H1 (cell line): ENCODE data around the gene SLC26A1. TPM values are rescaled to one million over a fixed set of nuclear protein-coding genes. Genes with fewer than 3 reads are reported as not detected.
A peak's percentile ranks its signal among the peaks of the same experiment; 100 is the strongest.

Experiments
- CTCF ChIA-PET: fragments of 300-600 bp; sonication (Branson Sonifier 250); formaldehyde crosslinking; loops from one replicate; lab custom pipeline; 2021; ENCODE audit not compliant: partially characterized antibody; lab: Charles Lee
- POLR2A ChIA-PET: fragments of 300-600 bp; sonication (Branson Sonifier 250); formaldehyde crosslinking; loops from one replicate; lab custom pipeline; 2021; ENCODE audit warnings: inconsistent platforms; ENCODE audit not compliant: partially characterized antibody; lab: Charles Lee
- DNase-seq, 2 experiments: peaks; one replicate each; pipeline versions ENCODE4 v3.0.0 to v3.0.0-alpha.2; 2010 to 2022; ENCODE audit warnings: low spot score in 2 of 2, low read depth in 1 of 2, mixed read lengths in 1 of 2
- FAIRE-seq: peaks from 2 replicates; lab custom pipeline; 2011; peaks lifted over from hg19 to GRCh38; lab: Jason Lieb, UNC
- H2AFZ ChIP-seq: 2 replicates; pipeline ENCODE4 v1.8.1; 2012; ENCODE audit warnings: low read length, inconsistent platforms
- H2AK5ac ChIP-seq: 2 replicates; pipeline ENCODE4 v1.6.1; 2013; ENCODE audit warnings: low read depth, low read length
- H2BK120ac ChIP-seq: replicated peaks from 2 replicates; pipeline ENCODE3; 2013; ENCODE audit warnings: low read depth, low read length, inconsistent platforms
- H2BK12ac ChIP-seq: 2 replicates; pipeline ENCODE4 v1.6.1; 2013; ENCODE audit warnings: low read depth, low read length
- H2BK15ac ChIP-seq: 2 replicates; pipeline ENCODE4 v1.6.1; 2013; ENCODE audit warnings: low read length
- H2BK20ac ChIP-seq: 2 replicates; pipeline ENCODE4 v1.6.1; 2013; ENCODE audit warnings: low read length
- H2BK5ac ChIP-seq: 2 replicates; pipeline ENCODE4 v1.6.1; 2013; ENCODE audit warnings: low read depth, low read length
- H3K14ac ChIP-seq: 2 replicates; pipeline ENCODE4 v1.6.1; 2013; ENCODE audit warnings: inconsistent platforms; ENCODE audit not compliant: insufficient read length
- H3K18ac ChIP-seq: 2 replicates; pipeline ENCODE4 v1.6.1; 2013; ENCODE audit warnings: low read length; ENCODE audit errors: extremely low read depth
- H3K23ac ChIP-seq: 2 replicates; pipeline ENCODE4 v1.6.1; 2013; ENCODE audit warnings: inconsistent platforms; ENCODE audit not compliant: insufficient read length
- H3K23me2 ChIP-seq: 2 replicates; pipeline ENCODE4 v1.6.1; 2013; ENCODE audit warnings: low read depth, low read length
- H3K27ac ChIP-seq: 2 replicates; pipeline ENCODE4 v1.6.1; 2011; ENCODE audit warnings: low read depth, low read length, inconsistent platforms
- H3K27me3 ChIP-seq, 4 experiments: replicated peaks in 1 of 4; 1 replicate in 1 of 4; 2 replicates in 3 of 4; pipeline versions ENCODE4 v1.6.1 to v1.8.1; 2011 to 2013; ENCODE audit warnings: low read length in 3 of 4, mild to moderate bottlenecking in 3 of 4, inconsistent platforms in 2 of 4, mixed read lengths in 2 of 4, moderate library complexity in 1 of 4; ENCODE audit not compliant: control insufficient read depth in 3 of 4, insufficient read depth in 3 of 4; ENCODE audit errors: extremely low read depth in 1 of 4
- H3K36me3 ChIP-seq, 4 experiments: 2 replicates each; pipeline versions ENCODE4 v1.6.1 to v1.8.1; 2011 to 2013; ENCODE audit warnings: mild to moderate bottlenecking in 4 of 4, low read length in 3 of 4, moderate library complexity in 2 of 4, control low read depth in 1 of 4, inconsistent platforms in 1 of 4; ENCODE audit not compliant: insufficient read depth in 4 of 4, control insufficient read depth in 2 of 4
- H3K4ac ChIP-seq: replicated peaks from 2 replicates; pipeline ENCODE3; 2013; ENCODE audit warnings: low read length, low read depth, mixed read lengths, inconsistent platforms; ENCODE audit not compliant: insufficient read length
- H3K4me1 ChIP-seq, 4 experiments: replicated peaks in 1 of 4; 1 replicate in 1 of 4; 2 replicates in 3 of 4; pipeline versions ENCODE4 v1.6.1 to v1.8.1; 2011 to 2013; ENCODE audit warnings: low read length in 3 of 4, inconsistent platforms in 2 of 4, mixed read lengths in 1 of 4; ENCODE audit not compliant: insufficient read depth in 4 of 4, control insufficient read depth in 3 of 4
- H3K4me2 ChIP-seq, 2 experiments: 2 replicates each; pipeline versions ENCODE4 v1.6.1 to v1.8.1; 2011 to 2013; ENCODE audit warnings: low read depth in 2 of 2, low read length in 2 of 2, control low read depth in 1 of 2, inconsistent platforms in 1 of 2, mild to moderate bottlenecking in 1 of 2; ENCODE audit not compliant: insufficient read depth in 1 of 2
- H3K4me3 ChIP-seq, 4 experiments: fragments of 200-600, 300-600 bp in 1 of 4; sonication (generic), shearing (Covaris generic), sonication (Bioruptor Twin) in 1 of 4; 2 replicates each; pipeline versions ENCODE4 v1.5.1 to v1.8.1; 2011 to 2016; ENCODE audit warnings: low read length in 4 of 4, low read depth in 3 of 4, control low read depth in 2 of 4, inconsistent platforms in 2 of 4, mild to moderate bottlenecking in 2 of 4, mixed read lengths in 1 of 4, moderate library complexity in 1 of 4; ENCODE audit not compliant: insufficient read depth in 2 of 4; ENCODE audit errors: extremely low read depth in 1 of 4
- H3K56ac ChIP-seq: replicated peaks from 2 replicates; pipeline ENCODE3; 2013; ENCODE audit warnings: low read depth, mild to moderate bottlenecking, mixed read lengths, low read length, inconsistent platforms; ENCODE audit not compliant: insufficient read length
- H3K79me1 ChIP-seq: 2 replicates; pipeline ENCODE4 v1.6.1; 2013; ENCODE audit warnings: low read depth, low read length, control low read depth
- H3K79me2 ChIP-seq, 2 experiments: 2 replicates each; pipeline versions ENCODE4 v1.6.1 to v1.8.1; 2012 to 2013; ENCODE audit warnings: low read length in 2 of 2, mild to moderate bottlenecking in 2 of 2, inconsistent platforms in 1 of 2; ENCODE audit not compliant: insufficient read depth in 2 of 2, control insufficient read depth in 1 of 2
- H3K9ac ChIP-seq, 4 experiments: replicated peaks in 1 of 4; 1 replicate in 1 of 4; 2 replicates in 3 of 4; pipeline versions ENCODE4 v1.6.1 to v1.8.1; 2011 to 2013; ENCODE audit warnings: low read depth in 3 of 4, low read length in 3 of 4, control low read depth in 2 of 4, mild to moderate bottlenecking in 2 of 4, moderate library complexity in 2 of 4, inconsistent platforms in 1 of 4; ENCODE audit errors: extremely low read depth in 1 of 4
- H3K9me3 ChIP-seq, 2 experiments: 2 replicates each; pipeline versions ENCODE4 v1.6.1 to v1.8.1; 2012 to 2013; ENCODE audit warnings: mild to moderate bottlenecking in 2 of 2, moderate library complexity in 2 of 2, control low read depth in 1 of 2, inconsistent platforms in 1 of 2, low read depth in 1 of 2, low read length in 1 of 2, mixed read lengths in 1 of 2; ENCODE audit not compliant: insufficient read depth in 2 of 2
- H4K20me1 ChIP-seq, 2 experiments: replicated peaks in 1 of 2; 2 replicates each; pipeline versions ENCODE3 to v1.8.1; 2011 to 2013; ENCODE audit warnings: inconsistent platforms in 2 of 2, low read length in 2 of 2, mild to moderate bottlenecking in 1 of 2; ENCODE audit not compliant: insufficient read depth in 2 of 2, control insufficient read depth in 1 of 2
- H4K5ac ChIP-seq: 2 replicates; pipeline ENCODE4 v1.6.1; 2013; ENCODE audit warnings: low read length, low read depth, mixed read lengths, inconsistent platforms; ENCODE audit not compliant: insufficient read length
- H4K8ac ChIP-seq: 2 replicates; pipeline ENCODE4 v1.8.0; 2013; ENCODE audit warnings: mild to moderate bottlenecking, moderate library complexity, low read length, inconsistent platforms; ENCODE audit not compliant: insufficient read depth; ENCODE audit errors: extremely low read depth
- H4K91ac ChIP-seq: replicated peaks from 2 replicates; pipeline ENCODE3; 2013; ENCODE audit warnings: low read length, mixed read lengths, inconsistent platforms; ENCODE audit not compliant: insufficient read length
- ATF3 ChIP-seq: IDR thresholded peaks from 2 replicates; pipeline ENCODE4 v1.6.1; 2011; ENCODE audit warnings: low read depth, mild to moderate bottlenecking, low read length; ENCODE audit not compliant: insufficient read depth
- CTCF ChIP-seq, 3 experiments: IDR thresholded peaks; 1 replicate in 2 of 3; 2 replicates in 1 of 3; pipeline versions ENCODE4 v1.5.1 to v1.6.1; 2011; ENCODE audit warnings: low read length in 3 of 3, mild to moderate bottlenecking in 3 of 3, inconsistent platforms in 2 of 3, low read depth in 1 of 3, moderate library complexity in 1 of 3; ENCODE audit not compliant: insufficient read depth in 1 of 3; ENCODE audit errors: control extremely low read depth in 1 of 3
- POU5F1 ChIP-seq: IDR thresholded peaks from 2 replicates; pipeline ENCODE4 v1.6.1; 2011; ENCODE audit warnings: low read depth, mild to moderate bottlenecking, low read length, moderate library complexity
- SAP30 ChIP-seq: fragments of 300-600 bp; sonication (generic); IDR thresholded peaks from 2 replicates; pipeline ENCODE4 v1.7.1; 2012; ENCODE audit warnings: low read length, moderate library complexity, mild to moderate bottlenecking, inconsistent platforms; ENCODE audit not compliant: insufficient read depth, insufficient replicate concordance
- SRF ChIP-seq: IDR thresholded peaks from 2 replicates; pipeline ENCODE4 v1.6.1; 2011; ENCODE audit warnings: mild to moderate bottlenecking, low read depth, low read length, moderate library complexity
- SUZ12 ChIP-seq: fragments of 200-600 bp; sonication (generic); IDR thresholded peaks from 2 replicates; pipeline ENCODE4 v1.6.1; 2012; ENCODE audit warnings: mild to moderate bottlenecking, inconsistent platforms, low read length, moderate library complexity, mixed read lengths
- TBP ChIP-seq: IDR thresholded peaks from 2 replicates; pipeline ENCODE4 v1.6.1; 2011; ENCODE audit warnings: low read depth, low read length, improper control_type of control experiment
- TCF12 ChIP-seq: IDR thresholded peaks from 2 replicates; pipeline ENCODE4 v1.6.1; 2011; ENCODE audit warnings: low read depth, mild to moderate bottlenecking, low read length
- WGBS, 2 experiments: shearing (Covaris generic) in 1 of 2; methylation state at CpG; one replicate each; pipeline versions ENCODE4 v1.1.6 to v1.1.7; 2013 to 2015; ENCODE audit warnings: low lambda C conversion rate in 2 of 2, mixed read lengths in 2 of 2, inconsistent platforms in 1 of 2, low coverage in 1 of 2, missing lambda C conversion rate in 1 of 2; ENCODE audit not compliant: insufficient replicate concordance in 2 of 2, insufficient coverage in 1 of 2, insufficient read length in 1 of 2; ENCODE audit errors: extremely low coverage in 1 of 2, missing lambda C conversion rate in 1 of 2; 5-methylcytosine and 5-hydroxymethylcytosine counted together
- polyA plus RNA-seq, 7 experiments: library from polyadenylated mRNA; depleted of rRNA in 3 of 7; stranded (reverse) in 5 of 7; unstranded in 2 of 7; fragments of >200 nt in 5 of 7; fragments of 200-250 nt in 2 of 7; gene quantifications; 1 replicate in 5 of 7; 2 replicates in 1 of 7; 4 replicates in 1 of 7; pipeline versions ENCODE4 v1.2.1 to v1.2.3, GENCODE V29; 2011 to 2013; ENCODE audit warnings: missing spikeins in 2 of 7, mixed read lengths in 2 of 7
- total RNA-seq: library from RNA; stranded (reverse); fragmentation: NEBNext Ultra II Directional; extraction: Animal tissue kit (Norgen Biotek cat#: 25700); gene quantifications from 2 replicates; pipeline ENCODE4 v1.2.1, GENCODE V29; 2021

Gene SLC26A1
- total and polyA plus RNA-seq, 2 of the 8 experiments (the other 6 are each of a cell fraction or from before 2014, with no cell fraction given): 0.11 TPM; not detected in 1

GRCh38 chr4:957581-958313 lies 35.5 kb downstream of the SLC26A1 start:
- H3K36me3 ChIP-seq: no peaks in the 10 kb centered on the region
- no peaks in the 10 kb centered on the region; a peak in 1 of 7 replicates for H3K4me1 ChIP-seq
- no peak overlapping the region for H3K23ac ChIP-seq
- no peaks in the 10 kb centered on the region for H3K27me3 ChIP-seq
- H4K20me1 ChIP-seq: peaks cover 0 to 5% of the 10 kb centered on the region in 2 experiments
- H3K14ac ChIP-seq: no peak overlapping the region
- no peak overlapping the region for H4K5ac ChIP-seq
- no peak overlapping the region for H3K56ac ChIP-seq
- CTCF ChIA-PET: interaction anchor here (1.4 to 1.6 kb wide), 2 partner anchors 9 to 10 kb away, joined by 3 to 4 read pairs; no protein-coding TSS in a partner anchor
- FAIRE-seq: no peak
- H3K9me3 ChIP-seq: no peaks in the 10 kb centered on the region
- no peak overlapping the region for H2BK120ac ChIP-seq
- no peak for DNase-seq
- H4K91ac ChIP-seq: peak overlapping the region; percentile 15
- H3K79me1 ChIP-seq: no peaks in the 10 kb centered on the region
- H2AFZ ChIP-seq: no peak overlapping the region
- no peak overlapping the region for H3K4me3 ChIP-seq
- no peaks in the 10 kb centered on the region for H3K23me2 ChIP-seq
- no peak overlapping the region for H2BK15ac ChIP-seq
- no peak for TF ChIP-seq POU5F1
- no peak for TF ChIP-seq CTCF (IDR thresholded peaks at IDR 0.05; ENCODE audit: control extremely low read depth in 1 of 3, insufficient read depth in 1 of 3, low read depth in 1 of 3, low read length in 3 of 3)
- TF ChIP-seq ATF3: no peak
- no peak for TF ChIP-seq SRF
- no peak for TF ChIP-seq SAP30
- no peak for TF ChIP-seq SUZ12
- TF ChIP-seq TCF12: no peak
- TF ChIP-seq TBP: no peak
- no peak overlapping the region for H2BK20ac ChIP-seq
- no peaks in the 10 kb centered on the region for H3K79me2 ChIP-seq
- no peak overlapping the region for H3K9ac ChIP-seq
- H3K27ac ChIP-seq: no peak overlapping the region
- WGBS, 2 experiments: 89% methylated on average over 41 of the region's 45 CpGs; no CpG with 5 or more reads in 1 of the 2 experiments
- no peak overlapping the region for H3K18ac ChIP-seq
- no peak overlapping the region for H3K4ac ChIP-seq
- POLR2A ChIA-PET: interaction anchor here (0.6 to 1.3 kb wide), 4 partner anchors 9 to 407 kb away, joined by 3 to 4 read pairs (median 3); no protein-coding TSS in a partner anchor
- no peak overlapping the region for H2BK5ac ChIP-seq
- H3K4me2 ChIP-seq: no peak overlapping the region
- H4K8ac ChIP-seq: 0 out of 2 replicates have a peak overlapping the region, but pooled peaks have one; percentile 68
- H2AK5ac ChIP-seq: no peak overlapping the region
- 0 out of 2 replicates have a peak overlapping the region, but pooled peaks have one; percentile 27 for H2BK12ac ChIP-seq
